Astrocyte of the cerebellum (primary cell): ENCODE data around the gene HARBI1.
A peak's percentile ranks its signal among the peaks of the same experiment; 100 is the strongest.

Source experiments
- DNase-seq: peaks from one replicate; pipeline ENCODE4 v3.0.0-alpha.2; 2011; ENCODE audit warnings: low read depth
- H3K4me3 ChIP-seq: 2 replicates; pipeline ENCODE4 v1.5.1; 2011; ENCODE audit warnings: mild to moderate bottlenecking, low read depth, low read length, moderate library complexity
- CTCF ChIP-seq: IDR thresholded peaks from 2 replicates; pipeline ENCODE4 v1.5.1; 2012; ENCODE audit warnings: low read length, low read depth, moderate library complexity, mild to moderate bottlenecking; ENCODE audit errors: missing control alignments
- in situ Hi-C: cut with HindIII; loops from 2 replicates; pipeline ENCODE4 v1.10.0; 2017; ENCODE audit warnings: low sequenced_read_pairs

The HARBI1 gene, protein sequence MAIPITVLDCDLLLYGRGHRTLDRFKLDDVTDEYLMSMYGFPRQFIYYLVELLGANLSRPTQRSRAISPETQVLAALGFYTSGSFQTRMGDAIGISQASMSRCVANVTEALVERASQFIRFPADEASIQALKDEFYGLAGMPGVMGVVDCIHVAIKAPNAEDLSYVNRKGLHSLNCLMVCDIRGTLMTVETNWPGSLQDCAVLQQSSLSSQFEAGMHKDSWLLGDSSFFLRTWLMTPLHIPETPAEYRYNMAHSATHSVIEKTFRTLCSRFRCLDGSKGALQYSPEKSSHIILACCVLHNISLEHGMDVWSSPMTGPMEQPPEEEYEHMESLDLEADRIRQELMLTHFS

GRCh38 chr11:46617134-46617971 lies at the start of gene HARBI1, which contains the start of gene ATG13:
TSS of gene HARBI1 (minus strand) at chr11:46617227. CDS start at chr11:46616237, 990 bp downstream.
TSS of gene ATG13 (plus strand) at chr11:46617553. CDS start at chr11:46644292, 26,739 bp downstream.
- peak within 1 kb of the TSS; percentile 99 for H3K4me3 ChIP-seq
- in situ Hi-C loops: no loop called here
- TF ChIP-seq CTCF: peak; percentile 90
- peak; percentile 59 for DNase-seq

GRCh38 chr11:46666516-46666915 lies 49.5 kb upstream of the HARBI1 start:
- in situ Hi-C loops: no loop called here
- no peak overlapping the region for H3K4me3 ChIP-seq
- no peak for TF ChIP-seq CTCF
- DNase-seq: no peak

- no peak for TF ChIP-seq CTCF
- no peak overlapping the region for H3K4me3 ChIP-seq
- in situ Hi-C loops: no loop called here
- DNase-seq: no peak
These were observed 48.3 kb upstream of the HARBI1 start for GRCh38 chr11:46665356-46665755.

DNA sequence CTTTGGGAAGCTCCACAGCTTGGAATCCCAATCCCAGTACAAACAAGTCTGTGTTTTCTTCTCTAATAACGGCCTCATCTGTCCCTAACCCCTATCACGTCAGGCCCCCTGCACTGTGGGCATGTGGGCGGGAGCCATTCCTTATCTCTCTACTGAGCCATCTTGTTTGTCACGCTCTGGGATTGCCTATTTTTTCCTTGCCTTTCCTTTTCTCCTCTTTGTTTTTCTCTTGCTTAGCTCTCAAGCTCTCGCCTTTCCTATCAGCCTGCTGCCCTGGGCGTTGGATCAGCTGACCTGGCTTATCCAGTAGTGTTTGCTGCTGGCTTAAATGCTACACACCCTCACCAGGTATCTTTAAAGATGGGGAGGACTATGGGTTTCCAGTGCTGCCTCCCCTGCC lies 47.6 kb upstream of the HARBI1 start:
- in situ Hi-C loops: no loop called here
- DNase-seq: no peak
- H3K4me3 ChIP-seq: no peak overlapping the region
- no peak for TF ChIP-seq CTCF

DNA sequence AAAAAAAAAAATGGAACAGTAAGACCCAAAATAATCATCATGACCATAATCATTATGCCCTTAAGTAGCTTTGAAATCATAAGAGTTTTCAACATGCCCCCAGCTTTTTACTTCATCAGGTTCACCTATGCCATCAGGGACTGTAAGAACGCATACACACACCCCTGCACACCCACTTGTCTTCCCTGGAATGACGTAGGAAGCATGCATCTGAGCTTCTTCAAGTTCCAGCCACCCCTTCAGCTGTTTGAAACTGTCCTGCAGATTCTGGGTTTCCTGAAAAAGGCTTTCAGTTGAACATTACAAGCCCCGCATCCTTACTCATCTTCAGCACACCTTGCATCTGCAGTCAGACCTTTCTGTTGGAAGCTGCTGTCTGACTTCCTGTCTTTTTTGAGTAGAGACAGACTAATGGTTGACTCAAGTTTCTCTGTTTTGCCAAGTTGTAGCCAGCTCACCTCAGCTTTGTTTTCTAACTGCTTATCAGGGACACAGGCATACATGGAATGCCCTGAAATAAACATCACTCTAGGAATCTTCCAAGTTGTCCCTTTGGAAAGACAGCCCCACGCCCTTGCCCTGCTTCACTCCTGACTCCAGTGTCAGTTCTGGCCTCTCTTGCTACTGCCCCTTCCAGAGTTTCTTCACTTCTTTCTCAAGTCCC lies 46.4 kb upstream of the HARBI1 start:
- no peak for DNase-seq
- in situ Hi-C loops: no loop called here
- TF ChIP-seq CTCF: no peak
- H3K4me3 ChIP-seq: no peak overlapping the region

- no peak overlapping the region for H3K4me3 ChIP-seq
- no peak for DNase-seq
- TF ChIP-seq CTCF: no peak
- in situ Hi-C loops: no loop called here
These were observed 45.3 kb upstream of the HARBI1 start for GRCh38 chr11:46662366-46662765.
